MM.1S (cell line): ENCODE measurements around the gene PIK3R3.

Experiments
- DNase-seq: peaks from one replicate; pipeline ENCODE4 v3.0.0-alpha.2; 2015
- H2AFZ ChIP-seq: fragments of 300-600 bp; sonication (generic); 2 replicates; pipeline ENCODE4 v1.6.0; 2016; ENCODE audit warnings: antibody characterized with exemption, low read length
- H3F3A ChIP-seq: fragments of 300-600 bp; sonication (generic); 2 replicates; pipeline ENCODE4 v1.6.1; 2016; ENCODE audit warnings: mild to moderate bottlenecking, antibody characterized with exemption, low read length, moderate library complexity, mixed read lengths; ENCODE audit not compliant: insufficient read depth
- H3K27ac ChIP-seq: fragments of 300-600 bp; sonication (generic); 2 replicates; pipeline ENCODE4 v1.5.1; 2016; ENCODE audit warnings: mild to moderate bottlenecking, low read length
- H3K27me3 ChIP-seq: fragments of 300-600 bp; sonication (generic); replicated peaks from 2 replicates; pipeline ENCODE4 v1.6.0; 2016; ENCODE audit warnings: low read length; ENCODE audit not compliant: insufficient read depth
- H3K36me3 ChIP-seq: fragments of 300-600 bp; sonication (generic); replicated peaks from 2 replicates; pipeline ENCODE4 v1.6.1; 2016; ENCODE audit warnings: mild to moderate bottlenecking, low read length, mixed read lengths; ENCODE audit not compliant: insufficient read depth
- H3K4me1 ChIP-seq: fragments of 300-600 bp; sonication (generic); 2 replicates; pipeline ENCODE4 v1.6.1; 2016; ENCODE audit warnings: low read length, mixed read lengths
- H3K4me2 ChIP-seq: fragments of 300-600 bp; sonication (generic); 2 replicates; pipeline ENCODE4 v1.6.0; 2016; ENCODE audit warnings: low read depth, low read length
- H3K4me3 ChIP-seq: fragments of 300-600 bp; sonication (generic); 2 replicates; pipeline ENCODE4 v1.5.1; 2016; ENCODE audit warnings: low read length, mixed read lengths
- H3K79me2 ChIP-seq: fragments of 300-600 bp; sonication (generic); 2 replicates; pipeline ENCODE4 v1.6.1; 2016; ENCODE audit warnings: mixed run types, low read length, mixed read lengths
- H3K9ac ChIP-seq: fragments of 300-600 bp; sonication (generic); 2 replicates; pipeline ENCODE4 v1.6.1; 2016; ENCODE audit warnings: low read length, mixed read lengths
- H3K9me2 ChIP-seq: fragments of 300-600 bp; sonication (generic); replicated peaks from 2 replicates; pipeline ENCODE4 v1.6.1; 2016; ENCODE audit warnings: mild to moderate bottlenecking, low read length, mixed read lengths; ENCODE audit not compliant: insufficient read depth
- H3K9me3 ChIP-seq: fragments of 300-600 bp; sonication (generic); replicated peaks from 2 replicates; pipeline ENCODE4 v1.6.1; 2016; ENCODE audit warnings: mild to moderate bottlenecking, low read length, mixed read lengths; ENCODE audit not compliant: insufficient read depth
- H4K20me1 ChIP-seq: fragments of 300-600 bp; sonication (generic); 2 replicates; pipeline ENCODE4 v1.6.1; 2016; ENCODE audit warnings: mild to moderate bottlenecking, low read length, moderate library complexity, mixed read lengths; ENCODE audit not compliant: insufficient read depth
- CTCF ChIP-seq: fragments of 300-600 bp; sonication (generic); IDR thresholded peaks from 2 replicates; pipeline ENCODE4 v1.5.1; 2016; ENCODE audit warnings: antibody characterized with exemption, low read length, mixed read lengths
- EZH2 ChIP-seq: fragments of 300-600 bp; sonication (generic); optimal IDR thresholded peaks from 2 replicates; pipeline ENCODE3; 2017; ENCODE audit warnings: low read depth, mild to moderate bottlenecking, antibody characterized with exemption, low read length, mixed read lengths
- EZH2phosphoT487 ChIP-seq: fragments of 300-600 bp; sonication (generic); IDR thresholded peaks from 2 replicates; pipeline ENCODE4 v1.6.1; 2018; ENCODE audit warnings: antibody characterized with exemption, low read length

The PIK3R3 gene

GRCh38 chr1:46003315-46003714, 129.1 kb downstream of the PIK3R3 start:
- H3K27ac ChIP-seq, result no peak overlapping the region

GRCh38 chr1:46002551-46003150, 129.8 kb downstream of the PIK3R3 start:
- no peaks in the 10 kb centered on the region for H3K9me3 ChIP-seq
- no peaks in the 10 kb centered on the region for H3F3A ChIP-seq
- H3K9ac ChIP-seq, result no peak overlapping the region
- no peak overlapping the region for H3K4me2 ChIP-seq
- no peak overlapping the region for H2AFZ ChIP-seq
- no peak overlapping the region for H3K27ac ChIP-seq
- H3K4me3 ChIP-seq, result no peak overlapping the region
- no peaks in the 10 kb centered on the region for H3K27me3 ChIP-seq
- H4K20me1 ChIP-seq, result no peaks in the 10 kb centered on the region
- no peak for DNase-seq
- H3K9me2 ChIP-seq, result no peaks in the 10 kb centered on the region
- H3K79me2 ChIP-seq, result no peaks in the 10 kb centered on the region
- no peaks in the 10 kb centered on the region for H3K4me1 ChIP-seq
- TF ChIP-seq EZH2phosphoT487 (no peak), CTCF (no peak), EZH2 (no peak)
- H3K36me3 ChIP-seq, result no peaks in the 10 kb centered on the region

More at GRCh38 chr1:46003315-46003714, 129.1 kb downstream of the PIK3R3 start:
- Histone ChIP-seq H3K9ac (no peak overlapping the region), H3K9me3 (no peaks in the 10 kb centered on the region), H3K4me3 (no peak overlapping the region), H4K20me1 (no peaks in the 10 kb centered on the region), H3K27me3 (no peaks in the 10 kb centered on the region), H2AFZ (no peak overlapping the region), H3K9me2 (no peaks in the 10 kb centered on the region), H3F3A (no peaks in the 10 kb centered on the region), H3K4me1 (no peaks in the 10 kb centered on the region), H3K4me2 (no peak overlapping the region), H3K79me2 (no peaks in the 10 kb centered on the region), H3K36me3 (no peaks in the 10 kb centered on the region)
- DNase-seq, result no peak
- no peak for TF ChIP-seq EZH2phosphoT487
- no peak for TF ChIP-seq EZH2
- TF ChIP-seq CTCF, result no peak

- no peak overlapping the region for H3K4me3 ChIP-seq
These were observed 131.2 kb downstream of the PIK3R3 start for GRCh38 chr1:46001081-46001785.

More at GRCh38 chr1:46001081-46001785, 131.2 kb downstream of the PIK3R3 start:
- Histone ChIP-seq H3F3A (no peaks in the 10 kb centered on the region), H3K9ac (no peak overlapping the region), H3K4me2 (no peak overlapping the region), H3K36me3 (no peaks in the 10 kb centered on the region), H3K9me2 (no peaks in the 10 kb centered on the region), H4K20me1 (no peaks in the 10 kb centered on the region), H3K27me3 (no peaks in the 10 kb centered on the region), H2AFZ (no peak overlapping the region), H3K27ac (no peak overlapping the region), H3K9me3 (no peaks in the 10 kb centered on the region), H3K4me1 (no peaks in the 10 kb centered on the region), H3K79me2 (no peaks in the 10 kb centered on the region)
- no peak for TF ChIP-seq EZH2
- TF ChIP-seq EZH2phosphoT487, result no peak
- no peak for TF ChIP-seq CTCF
- DNase-seq, result no peak
